Neural crest cell (in vitro differentiated cells): ENCODE results near the gene TATDN2. TPM values are rescaled to one million over a fixed set of nuclear protein-coding genes. Genes with fewer than 3 reads are reported as not detected.

ENCODE experiments used
- DNase-seq: peaks from one replicate; pipeline ENCODE4 v3.0.0; 2021; ENCODE audit warnings: low read depth, mixed read lengths, low spot score
- H3K27ac Mint-ChIP-seq: one replicate; pipeline ENCODE4 v1.8.0; 2021; ENCODE audit warnings: mild to moderate bottlenecking, mixed read lengths; ENCODE audit not compliant: unreplicated experiment
- H3K27me3 Mint-ChIP-seq: 2 replicates; pipeline ENCODE4 v1.8.0; 2021; ENCODE audit warnings: low read depth, mild to moderate bottlenecking, mixed read lengths
- H3K36me3 Mint-ChIP-seq: 2 replicates; pipeline ENCODE4 v1.8.0; 2021; ENCODE audit warnings: low read depth, mild to moderate bottlenecking, mixed read lengths
- H3K4me1 Mint-ChIP-seq: 2 replicates; pipeline ENCODE4 v1.8.0; 2021; ENCODE audit warnings: mixed read lengths
- H3K4me3 Mint-ChIP-seq: one replicate; pipeline ENCODE4 v1.8.0; 2021; ENCODE audit warnings: mild to moderate bottlenecking, mixed read lengths
- H3K9me3 Mint-ChIP-seq: 2 replicates; pipeline ENCODE4 v1.8.0; 2021; ENCODE audit warnings: mixed read lengths
- microRNA-seq: library from miRNA; unstranded; fragments of <30 nt; microRNA quantifications from one replicate; pipeline ENCODE4, GENCODE V29; 2020
- total RNA-seq: library from RNA; stranded (reverse); gene quantifications from 2 replicates; pipeline ENCODE4 v1.2.1, GENCODE V29; 2021
- TF ChIP-seq, protein P1 (sequence below): fragments of 200-600 bp; sonication (generic); conservative IDR thresholded peaks from 2 replicates; pipeline ENCODE4 v1.5.0; 2021; ENCODE audit warnings: antibody characterized with exemption, mild to moderate bottlenecking

Gene TATDN2
- total RNA-seq, 1 donor from 2014 or later = 40.5 TPM

DNA sequence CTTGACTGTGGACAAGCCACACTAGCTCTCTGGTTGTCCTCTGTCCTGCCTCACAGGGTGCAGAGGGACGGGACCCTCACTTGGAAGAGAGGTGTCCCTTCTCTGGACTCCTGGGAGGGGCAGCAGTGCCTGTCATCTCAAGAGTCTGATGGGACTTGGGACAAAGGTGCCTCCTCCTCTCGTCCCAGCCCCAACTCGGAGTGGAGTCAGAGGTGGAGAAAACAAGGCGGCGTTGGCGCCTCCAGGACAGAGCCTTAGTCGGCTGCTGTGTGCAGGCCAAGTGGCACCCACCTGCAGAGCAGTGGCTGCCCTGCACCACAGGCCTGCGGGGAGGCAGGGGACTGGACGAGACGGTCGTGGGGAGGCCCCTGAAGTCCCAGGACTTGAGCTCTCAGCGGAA is 82.1 kb downstream of the TATDN2 start:
- Mint-ChIP-seq H3K4me3 (no peak overlapping the region), H3K27ac (no peak overlapping the region), H3K36me3 (no peaks in the 10 kb centered on the region), H3K4me1 (no peaks in the 10 kb centered on the region), H3K9me3 (no peaks in the 10 kb centered on the region), H3K27me3 (peaks cover 77% of the 10 kb centered on the region)
- TF ChIP-seq, protein P1, sequence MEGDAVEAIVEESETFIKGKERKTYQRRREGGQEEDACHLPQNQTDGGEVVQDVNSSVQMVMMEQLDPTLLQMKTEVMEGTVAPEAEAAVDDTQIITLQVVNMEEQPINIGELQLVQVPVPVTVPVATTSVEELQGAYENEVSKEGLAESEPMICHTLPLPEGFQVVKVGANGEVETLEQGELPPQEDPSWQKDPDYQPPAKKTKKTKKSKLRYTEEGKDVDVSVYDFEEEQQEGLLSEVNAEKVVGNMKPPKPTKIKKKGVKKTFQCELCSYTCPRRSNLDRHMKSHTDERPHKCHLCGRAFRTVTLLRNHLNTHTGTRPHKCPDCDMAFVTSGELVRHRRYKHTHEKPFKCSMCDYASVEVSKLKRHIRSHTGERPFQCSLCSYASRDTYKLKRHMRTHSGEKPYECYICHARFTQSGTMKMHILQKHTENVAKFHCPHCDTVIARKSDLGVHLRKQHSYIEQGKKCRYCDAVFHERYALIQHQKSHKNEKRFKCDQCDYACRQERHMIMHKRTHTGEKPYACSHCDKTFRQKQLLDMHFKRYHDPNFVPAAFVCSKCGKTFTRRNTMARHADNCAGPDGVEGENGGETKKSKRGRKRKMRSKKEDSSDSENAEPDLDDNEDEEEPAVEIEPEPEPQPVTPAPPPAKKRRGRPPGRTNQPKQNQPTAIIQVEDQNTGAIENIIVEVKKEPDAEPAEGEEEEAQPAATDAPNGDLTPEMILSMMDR = no peak
- no peak for DNase-seq

Small RNA genes within 50 kb of the gene (microRNA-seq; reads per million reads assigned to microRNA genes)
- gene MIR378B = not detected

Other genes starting within 250 kb of the TATDN2 start
- gene FANCD2, start 222.0 kb upstream of the TATDN2 start, total RNA-seq = 65.4 and 67.9 TPM in 2 replicates
- gene FANCD2OS, start 140.2 kb upstream of the TATDN2 start, total RNA-seq = not detected in 2 replicates
- 125 and 138 TPM in 2 replicates for gene BRK1, start 132.8 kb upstream of the TATDN2 start, total RNA-seq
- gene VHL, start 106.7 kb upstream of the TATDN2 start, total RNA-seq = 80.1 and 80.8 TPM in 2 replicates
- gene IRAK2, start 83.5 kb upstream of the TATDN2 start, total RNA-seq = 0.39 and 0.44 TPM in 2 replicates
- 0.35 and 0.43 TPM in 2 replicates for gene GHRL, start 44.5 kb downstream of the TATDN2 start, total RNA-seq
- gene SEC13, start 72.7 kb downstream of the TATDN2 start, total RNA-seq = 124 and 125 TPM in 2 replicates